Measurements from ENCODE around the gene GINS2.

DNA sequence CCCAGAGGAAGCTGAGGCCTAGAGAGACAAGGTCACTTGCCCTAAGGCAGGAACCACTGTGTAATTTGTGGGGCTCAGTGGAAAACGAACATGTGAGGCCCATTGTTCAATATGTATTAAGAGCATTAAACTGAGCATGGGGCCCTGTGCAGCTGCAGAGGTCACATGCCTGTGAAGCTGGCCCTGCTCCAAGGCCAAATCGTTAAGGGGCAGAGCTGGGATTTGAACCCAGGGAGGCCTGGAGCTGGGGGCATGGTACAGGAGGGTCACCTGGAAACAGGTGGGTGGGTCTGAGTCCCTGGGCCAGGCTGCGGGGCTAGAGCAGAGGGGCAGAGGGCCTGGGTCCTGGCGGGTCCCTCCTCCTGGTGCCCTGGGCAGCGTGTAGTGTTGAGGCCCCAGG, 42.4 kb upstream of the GINS2 start:
- TF ChIP-seq CTCF (IDR thresholded peaks at IDR 0.05) (no peak), POLR2AphosphoS5 (IDR thresholded peaks at IDR 0.05) (no peak), POLR2A (IDR thresholded peaks at IDR 0.05) (no peak), EP300 (IDR thresholded peaks at IDR 0.05; ENCODE audit: low read depth) (no peak)

All from transverse colon (tissue), 4 donors.